Astrocyte (in vitro differentiated cells and primary cell): ENCODE results near the gene GPR42. TPM values are rescaled to one million over a fixed set of nuclear protein-coding genes. Genes with fewer than 3 reads are reported as not detected.

ENCODE experiments used
- DNase-seq: peaks from one replicate; pipeline ENCODE4 v3.0.0-alpha.2; 2010; ENCODE audit warnings: low read depth
- FAIRE-seq: peaks from 2 replicates; lab custom pipeline; 2011; peaks lifted over from hg19 to GRCh38; lab: Jason Lieb, UNC
- H2AFZ ChIP-seq: 2 replicates; pipeline ENCODE4 v1.6.0; 2012; ENCODE audit warnings: low read depth, low read length, inconsistent platforms
- H3K27ac ChIP-seq: 2 replicates; pipeline ENCODE4 v1.5.1; 2011; ENCODE audit warnings: low read depth, low read length, inconsistent platforms
- H3K27me3 ChIP-seq: 2 replicates; pipeline ENCODE4 v1.6.0; 2011; ENCODE audit warnings: low read length, inconsistent platforms; ENCODE audit not compliant: insufficient read depth
- H3K36me3 ChIP-seq: 2 replicates; pipeline ENCODE4 v1.5.1; 2011; ENCODE audit warnings: low read length, inconsistent platforms; ENCODE audit not compliant: insufficient read depth
- H3K4me1 ChIP-seq: 2 replicates; pipeline ENCODE4 v1.5.1; 2011; ENCODE audit warnings: low read length, inconsistent platforms; ENCODE audit not compliant: insufficient read depth
- H3K4me2 ChIP-seq: 2 replicates; pipeline ENCODE4 v1.6.0; 2012; ENCODE audit warnings: low read length, inconsistent platforms
- H3K4me3 ChIP-seq: 2 replicates; pipeline ENCODE4 v1.5.1; 2011; ENCODE audit warnings: low read depth, mild to moderate bottlenecking, low read length, inconsistent platforms; ENCODE audit not compliant: insufficient read depth
- H3K79me2 ChIP-seq: 2 replicates; pipeline ENCODE4 v1.6.0; 2012; ENCODE audit warnings: mild to moderate bottlenecking, low read length, inconsistent platforms; ENCODE audit not compliant: insufficient read depth
- H3K9ac ChIP-seq: 2 replicates; pipeline ENCODE4 v1.6.0; 2012; ENCODE audit warnings: mild to moderate bottlenecking, low read length, inconsistent platforms
- H3K9me3 ChIP-seq: 2 replicates; pipeline ENCODE4 v1.5.1; 2012; ENCODE audit warnings: low read depth, mild to moderate bottlenecking, low read length, inconsistent platforms; ENCODE audit not compliant: insufficient read depth
- H4K20me1 ChIP-seq: 2 replicates; pipeline ENCODE4 v1.6.0; 2012; ENCODE audit warnings: low read length, inconsistent platforms; ENCODE audit not compliant: insufficient read depth
- H3K27ac Mint-ChIP-seq: one replicate; pipeline ENCODE4 v1.8.0; 2021; ENCODE audit warnings: mild to moderate bottlenecking, mixed read lengths; ENCODE audit not compliant: unreplicated experiment
- H3K27me3 Mint-ChIP-seq: one replicate; pipeline ENCODE4 v1.8.0; 2021; ENCODE audit warnings: low read depth, mixed read lengths; ENCODE audit not compliant: unreplicated experiment
- H3K36me3 Mint-ChIP-seq: one replicate; pipeline ENCODE4 v1.8.0; 2021; ENCODE audit warnings: low read depth, mixed read lengths; ENCODE audit not compliant: unreplicated experiment
- H3K4me1 Mint-ChIP-seq: one replicate; pipeline ENCODE4 v1.8.0; 2021; ENCODE audit warnings: low read depth, mixed read lengths; ENCODE audit not compliant: unreplicated experiment
- H3K4me3 Mint-ChIP-seq: one replicate; pipeline ENCODE4 v1.8.0; 2021; ENCODE audit warnings: mild to moderate bottlenecking, moderate library complexity, mixed read lengths; ENCODE audit not compliant: unreplicated experiment
- H3K9me3 Mint-ChIP-seq: one replicate; pipeline ENCODE4 v1.8.0; 2021; ENCODE audit warnings: mild to moderate bottlenecking, mixed read lengths; ENCODE audit not compliant: unreplicated experiment
- EZH2 ChIP-seq: IDR thresholded peaks from 2 replicates; pipeline ENCODE4 v1.6.1; 2012; ENCODE audit warnings: mild to moderate bottlenecking, low read length, inconsistent platforms; ENCODE audit not compliant: insufficient read depth
- total RNA-seq: library from RNA; stranded (reverse); gene quantifications from 2 replicates; pipeline ENCODE4 v1.2.1, GENCODE V29; 2021
- TF ChIP-seq, protein P1 (sequence below): IDR thresholded peaks from 2 replicates; pipeline ENCODE4 v1.5.1; 2011; ENCODE audit warnings: low read depth, mild to moderate bottlenecking, inconsistent platforms, low read length, moderate library complexity; ENCODE audit not compliant: insufficient read depth

The GPR42 gene
- total RNA-seq, 1 donor from 2014 or later, result not detected

DNA sequence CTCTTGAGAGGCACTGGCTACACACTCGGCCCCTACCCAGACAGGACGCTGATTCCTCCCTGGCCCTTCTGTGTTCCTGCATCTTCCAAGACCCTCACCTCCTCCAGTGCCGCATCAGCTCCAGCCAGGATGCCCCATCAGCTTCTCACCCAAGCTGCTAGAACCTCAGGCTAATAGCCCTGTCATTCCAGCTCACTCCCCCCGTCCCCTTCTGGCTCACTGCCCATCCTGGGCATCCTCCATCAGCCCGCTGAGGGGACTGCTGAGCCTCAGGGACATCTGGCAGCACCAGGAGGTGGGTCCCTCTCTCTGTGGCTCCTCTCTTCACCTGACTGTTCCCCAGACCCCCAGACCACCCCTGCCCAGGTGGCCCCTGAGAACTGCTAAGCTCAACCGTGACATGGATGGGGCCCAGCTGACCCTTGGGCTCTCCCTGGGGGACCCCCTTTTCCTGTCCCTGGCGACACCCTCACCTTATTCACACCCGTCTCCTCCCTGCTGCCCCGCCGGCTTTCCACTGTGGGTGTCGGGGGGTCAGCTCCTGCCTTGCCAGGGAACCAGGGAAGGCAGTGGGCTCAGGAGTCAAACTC, 7.8 kb upstream of the GPR42 start:
- Histone ChIP-seq H3K9ac (no peak overlapping the region), H3K27me3 (no peaks in the 10 kb centered on the region), H3K4me3 (no peak overlapping the region), H3K4me2 (no peak overlapping the region), H3K4me1 (no peaks in the 10 kb centered on the region), H3K9me3 (no peaks in the 10 kb centered on the region), H3K79me2 (no peaks in the 10 kb centered on the region), H3K36me3 (no peaks in the 10 kb centered on the region), H4K20me1 (no peaks in the 10 kb centered on the region), H3K27ac (no peak overlapping the region), H2AFZ (no peak overlapping the region)
- no peak for FAIRE-seq
- Mint-ChIP-seq H3K36me3 (no peaks in the 10 kb centered on the region), H3K27me3 (peaks cover 22% of the 10 kb centered on the region), H3K4me1 (no peaks in the 10 kb centered on the region), H3K4me3 (no peak overlapping the region), H3K9me3 (no peaks in the 10 kb centered on the region), H3K27ac (no peak overlapping the region)
- TF ChIP-seq, protein P1, sequence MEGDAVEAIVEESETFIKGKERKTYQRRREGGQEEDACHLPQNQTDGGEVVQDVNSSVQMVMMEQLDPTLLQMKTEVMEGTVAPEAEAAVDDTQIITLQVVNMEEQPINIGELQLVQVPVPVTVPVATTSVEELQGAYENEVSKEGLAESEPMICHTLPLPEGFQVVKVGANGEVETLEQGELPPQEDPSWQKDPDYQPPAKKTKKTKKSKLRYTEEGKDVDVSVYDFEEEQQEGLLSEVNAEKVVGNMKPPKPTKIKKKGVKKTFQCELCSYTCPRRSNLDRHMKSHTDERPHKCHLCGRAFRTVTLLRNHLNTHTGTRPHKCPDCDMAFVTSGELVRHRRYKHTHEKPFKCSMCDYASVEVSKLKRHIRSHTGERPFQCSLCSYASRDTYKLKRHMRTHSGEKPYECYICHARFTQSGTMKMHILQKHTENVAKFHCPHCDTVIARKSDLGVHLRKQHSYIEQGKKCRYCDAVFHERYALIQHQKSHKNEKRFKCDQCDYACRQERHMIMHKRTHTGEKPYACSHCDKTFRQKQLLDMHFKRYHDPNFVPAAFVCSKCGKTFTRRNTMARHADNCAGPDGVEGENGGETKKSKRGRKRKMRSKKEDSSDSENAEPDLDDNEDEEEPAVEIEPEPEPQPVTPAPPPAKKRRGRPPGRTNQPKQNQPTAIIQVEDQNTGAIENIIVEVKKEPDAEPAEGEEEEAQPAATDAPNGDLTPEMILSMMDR, result no peak
- no peak for TF ChIP-seq EZH2
- DNase-seq, result no peak

DNA sequence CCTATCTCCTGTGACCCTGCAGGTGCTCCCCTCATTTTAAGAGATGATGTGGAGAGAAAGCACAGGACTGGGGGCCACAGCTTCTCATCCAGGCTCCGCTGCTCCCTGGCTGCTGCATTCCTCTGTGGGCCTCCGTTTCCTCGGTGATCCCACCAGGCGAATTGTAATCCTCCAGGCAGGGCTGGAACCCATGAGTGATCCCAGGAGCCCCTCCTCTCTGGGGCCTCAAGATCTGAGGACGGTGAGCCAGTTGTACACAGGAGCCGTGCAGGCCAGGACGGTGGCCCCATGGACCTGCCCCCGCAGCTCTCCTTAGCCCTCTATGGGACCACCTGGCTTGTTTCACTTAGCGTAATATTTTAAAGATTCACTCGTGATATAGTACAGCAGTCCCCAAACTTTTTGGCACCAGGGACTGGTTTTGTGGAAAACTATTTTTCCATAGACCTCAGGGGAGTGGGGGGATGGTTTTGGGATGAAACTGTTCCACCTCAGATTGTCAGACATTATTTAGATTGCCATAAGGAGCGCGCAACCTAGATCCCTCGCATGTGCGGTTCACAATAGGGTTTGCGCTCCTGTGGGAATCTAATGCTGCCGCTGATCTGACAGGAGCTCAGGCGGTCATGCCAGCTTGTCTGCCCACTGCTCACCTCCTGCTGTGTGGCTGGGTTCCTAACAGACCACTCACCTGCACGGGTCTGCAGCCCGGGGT, 7.0 kb upstream of the GPR42 start:
- no peaks in the 10 kb centered on the region for H3K36me3 Mint-ChIP-seq
- H3K4me3 ChIP-seq, result no peak overlapping the region
- H3K4me1 Mint-ChIP-seq, result no peaks in the 10 kb centered on the region
- H3K27me3 ChIP-seq, result no peaks in the 10 kb centered on the region
- H3K9me3 Mint-ChIP-seq, result no peaks in the 10 kb centered on the region
- H3K4me3 Mint-ChIP-seq, result no peak overlapping the region
- H3K4me2 ChIP-seq, result no peak overlapping the region
- no peaks in the 10 kb centered on the region for H3K9me3 ChIP-seq
- H4K20me1 ChIP-seq, result no peaks in the 10 kb centered on the region
- H3K79me2 ChIP-seq, result no peaks in the 10 kb centered on the region
- DNase-seq, result no peak
- H3K9ac ChIP-seq, result no peak overlapping the region
- no peak overlapping the region for H2AFZ ChIP-seq
- no peak overlapping the region for H3K27ac Mint-ChIP-seq
- peaks cover 25% of the 10 kb centered on the region for H3K27me3 Mint-ChIP-seq
- no peak overlapping the region for H3K27ac ChIP-seq
- no peak for FAIRE-seq
- no peaks in the 10 kb centered on the region for H3K4me1 ChIP-seq
- H3K36me3 ChIP-seq, result no peaks in the 10 kb centered on the region
- no peak for TF ChIP-seq EZH2
- TF ChIP-seq, protein P1, result no peak

DNA sequence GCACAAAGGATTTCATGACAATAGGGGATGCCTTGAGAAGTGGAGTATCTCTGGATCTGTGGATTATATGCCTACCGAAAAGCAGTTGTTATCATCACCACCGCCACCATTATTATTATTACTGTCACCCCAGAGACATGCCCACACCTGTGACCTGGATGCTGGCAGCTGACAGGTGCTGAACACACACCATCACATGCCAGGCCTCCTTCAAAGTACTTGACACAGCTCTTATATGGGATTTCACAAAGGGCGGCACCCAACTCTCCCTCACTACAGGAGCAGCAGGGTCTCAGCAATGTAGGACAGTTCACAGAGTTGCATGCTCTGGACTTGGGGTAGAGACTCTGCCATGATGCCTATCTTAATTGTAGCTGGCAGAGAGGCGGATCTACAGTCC, 5.6 kb upstream of the GPR42 start:
- FAIRE-seq, result no peak
- H3K4me1 ChIP-seq, result no peaks in the 10 kb centered on the region
- no peak for DNase-seq

More for the DNA sequence above, 5.6 kb upstream of the GPR42 start:
- no peaks in the 10 kb centered on the region for H3K9me3 Mint-ChIP-seq
- Histone ChIP-seq H3K27me3 (no peaks in the 10 kb centered on the region), H4K20me1 (no peaks in the 10 kb centered on the region), H3K4me3 (no peak overlapping the region), H3K4me2 (no peak overlapping the region), H2AFZ (no peak overlapping the region), H3K27ac (no peak overlapping the region), H3K36me3 (no peaks in the 10 kb centered on the region), H3K79me2 (no peaks in the 10 kb centered on the region), H3K9ac (no peak overlapping the region), H3K9me3 (no peaks in the 10 kb centered on the region)
- no peaks in the 10 kb centered on the region for H3K36me3 Mint-ChIP-seq
- H3K4me3 Mint-ChIP-seq, result no peak overlapping the region
- no peaks in the 10 kb centered on the region for H3K4me1 Mint-ChIP-seq
- H3K27ac Mint-ChIP-seq, result no peak overlapping the region
- peaks cover 25% of the 10 kb centered on the region for H3K27me3 Mint-ChIP-seq
- TF ChIP-seq, protein P1, result no peak
